HEK293 (cell line): Measurements from ENCODE around the gene WRNIP1.

ENCODE experiments used
- CTCF ChIA-PET: fragments of 350-600 bp; formaldehyde crosslinking; extraction: SDS; loops from one replicate; lab custom pipeline; 2021; ENCODE audit warnings: antibody characterized with exemption; lab: Yijun Ruan, JAX
- POLR2A ChIA-PET: fragments of 300-600 bp; formaldehyde crosslinking; extraction: SDS; loops from one replicate; lab custom pipeline; 2020; ENCODE audit warnings: antibody characterized with exemption, inconsistent platforms; lab: Yijun Ruan, JAX
- H3K27ac ChIP-seq: fragments of 200-500 bp; sonication (Bioruptor generic); 2 replicates; pipeline ENCODE4 v1.5.1; 2014; ENCODE audit warnings: low read depth, low read length, control low read depth, inconsistent platforms; ENCODE audit errors: extremely low read depth
- H3K36me3 ChIP-seq, 2 experiments: fragments of 200-500 bp in 1 of 2; sonication (Bioruptor generic) in 1 of 2; 1 replicate in 1 of 2; 2 replicates in 1 of 2; pipeline ENCODE4 v1.5.1; 2014 to 2017; ENCODE audit warnings: inconsistent platforms in 2 of 2, low read length in 2 of 2; ENCODE audit not compliant: control insufficient read depth in 2 of 2, insufficient read depth in 1 of 2
- H3K4me1 ChIP-seq: fragments of 200-500 bp; sonication (Bioruptor generic); 2 replicates; pipeline ENCODE4 v1.5.1; 2014; ENCODE audit warnings: mild to moderate bottlenecking, low read length, inconsistent platforms; ENCODE audit not compliant: control insufficient read depth, insufficient read depth
- H3K4me3 ChIP-seq: 2 replicates; pipeline ENCODE4 v1.5.1; 2011; ENCODE audit warnings: low read depth, mild to moderate bottlenecking, control low read depth, low read length, moderate library complexity
- H3K9me3 ChIP-seq: fragments of 200-500 bp; sonication (Bioruptor generic); 2 replicates; pipeline ENCODE4 v1.5.1; 2014; ENCODE audit warnings: low read depth, low read length, inconsistent platforms; ENCODE audit not compliant: control insufficient read depth, insufficient read depth
- GFI1B ChIP-seq: fragments of 450-650 bp; formaldehyde crosslinking; IDR thresholded peaks from 2 replicates; pipeline ENCODE4 v1.5.1; 2016; ENCODE audit warnings: missing biosample characterization, missing genetic modification characterization
- KLF17 ChIP-seq: fragments of 450-650 bp; formaldehyde crosslinking; IDR thresholded peaks from 2 replicates; pipeline ENCODE4 v1.5.1; 2016; ENCODE audit warnings: missing biosample characterization, missing genetic modification characterization
- PRDM10 ChIP-seq: fragments of 450-650 bp; formaldehyde crosslinking; IDR thresholded peaks from 2 replicates; pipeline ENCODE4 v1.5.1; 2016; ENCODE audit warnings: missing biosample characterization, missing genetic modification characterization
- ZBTB7A ChIP-seq: fragments of 450-650 bp; formaldehyde crosslinking; IDR thresholded peaks from 2 replicates; pipeline ENCODE4 v1.5.1; 2016; ENCODE audit warnings: low read depth, missing biosample characterization, missing genetic modification characterization
- ZEB2 ChIP-seq: fragments of 450-650 bp; formaldehyde crosslinking; IDR thresholded peaks from 2 replicates; pipeline ENCODE4 v1.5.1; 2016; ENCODE audit warnings: missing biosample characterization, missing genetic modification characterization
- ZFHX2 ChIP-seq: fragments of 450-650 bp; formaldehyde crosslinking; conservative IDR thresholded peaks from 2 replicates; pipeline ENCODE4 v1.5.1; 2016; ENCODE audit warnings: missing biosample characterization, missing genetic modification characterization
- ZNF133 ChIP-seq: fragments of 450-650 bp; formaldehyde crosslinking; IDR thresholded peaks from 2 replicates; pipeline ENCODE4 v1.5.1; 2016; ENCODE audit warnings: missing biosample characterization, missing genetic modification characterization
- ZNF266 ChIP-seq: fragments of 450-650 bp; formaldehyde crosslinking; IDR thresholded peaks from 2 replicates; pipeline ENCODE4 v1.5.1; 2016; ENCODE audit warnings: missing biosample characterization, missing genetic modification characterization, low read depth
- ZNF521 ChIP-seq: fragments of 450-650 bp; formaldehyde crosslinking; IDR thresholded peaks from 2 replicates; pipeline ENCODE4 v1.5.1; 2017; ENCODE audit warnings: missing biosample characterization, mild to moderate bottlenecking, missing genetic modification characterization
- ZNF776 ChIP-seq: fragments of 450-650 bp; formaldehyde crosslinking; IDR thresholded peaks from 2 replicates; pipeline ENCODE4 v1.5.0; 2017; ENCODE audit warnings: missing biosample characterization, missing genetic modification characterization, borderline replicate concordance
- ZNF837 ChIP-seq: fragments of 450-650 bp; formaldehyde crosslinking; IDR thresholded peaks from 2 replicates; pipeline ENCODE4 v1.5.1; 2016; ENCODE audit warnings: missing biosample characterization, missing genetic modification characterization
- TF ChIP-seq, protein P1 (sequence below): fragments of 450-650 bp; formaldehyde crosslinking; IDR thresholded peaks from 2 replicates; pipeline ENCODE4 v1.5.1; 2016; ENCODE audit warnings: missing biosample characterization, missing genetic modification characterization
- TF ChIP-seq, protein P2 (sequence below): fragments of 450-650 bp; formaldehyde crosslinking; IDR thresholded peaks from 2 replicates; pipeline ENCODE4 v1.5.1; 2016; ENCODE audit warnings: missing biosample characterization, missing genetic modification characterization
- TF ChIP-seq, protein P3 (sequence below): fragments of 450-650 bp; formaldehyde crosslinking; IDR thresholded peaks from 2 replicates; pipeline ENCODE4 v1.5.1; 2016; ENCODE audit warnings: missing biosample characterization, missing genetic modification characterization, borderline replicate concordance

Gene WRNIP1

GRCh38 chr6:2730353-2731107, 34.7 kb upstream of the WRNIP1 start (continued):
- TF ChIP-seq, protein P1, sequence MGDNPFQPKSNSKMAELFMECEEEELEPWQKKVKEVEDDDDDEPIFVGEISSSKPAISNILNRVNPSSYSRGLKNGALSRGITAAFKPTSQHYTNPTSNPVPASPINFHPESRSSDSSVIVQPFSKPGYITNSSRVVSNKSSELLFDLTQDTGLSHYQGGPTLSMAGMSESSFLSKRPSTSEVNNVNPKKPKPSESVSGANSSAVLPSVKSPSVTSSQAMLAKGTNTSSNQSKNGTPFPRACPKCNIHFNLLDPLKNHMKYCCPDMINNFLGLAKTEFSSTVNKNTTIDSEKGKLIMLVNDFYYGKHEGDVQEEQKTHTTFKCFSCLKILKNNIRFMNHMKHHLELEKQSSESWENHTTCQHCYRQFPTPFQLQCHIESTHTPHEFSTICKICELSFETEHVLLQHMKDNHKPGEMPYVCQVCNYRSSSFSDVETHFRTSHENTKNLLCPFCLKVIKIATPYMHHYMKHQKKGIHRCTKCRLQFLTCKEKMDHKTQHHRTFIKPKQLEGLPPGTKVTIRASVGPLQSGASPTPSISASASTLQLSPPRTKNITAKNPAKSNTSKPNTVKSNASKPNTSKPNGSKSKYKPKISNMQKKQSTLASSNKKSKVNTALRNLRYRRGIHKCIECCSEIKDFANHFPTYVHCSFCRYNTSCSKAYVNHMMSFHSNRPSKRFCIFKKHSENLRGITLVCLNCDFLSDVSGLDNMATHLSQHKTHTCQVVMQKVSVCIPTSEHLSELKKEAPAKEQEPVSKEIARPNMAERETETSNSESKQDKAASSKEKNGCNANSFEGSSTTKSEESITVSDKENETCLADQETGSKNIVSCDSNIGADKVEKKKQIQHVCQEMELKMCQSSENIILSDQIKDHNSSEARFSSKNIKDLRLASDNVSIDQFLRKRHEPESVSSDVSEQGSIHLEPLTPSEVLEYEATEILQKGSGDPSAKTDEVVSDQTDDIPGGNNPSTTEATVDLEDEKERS (tag by site-specific recombination): no peak
- TF ChIP-seq ZEB2 (no peak), PRDM10 (tag by site-specific recombination) (no peak)

DNA sequence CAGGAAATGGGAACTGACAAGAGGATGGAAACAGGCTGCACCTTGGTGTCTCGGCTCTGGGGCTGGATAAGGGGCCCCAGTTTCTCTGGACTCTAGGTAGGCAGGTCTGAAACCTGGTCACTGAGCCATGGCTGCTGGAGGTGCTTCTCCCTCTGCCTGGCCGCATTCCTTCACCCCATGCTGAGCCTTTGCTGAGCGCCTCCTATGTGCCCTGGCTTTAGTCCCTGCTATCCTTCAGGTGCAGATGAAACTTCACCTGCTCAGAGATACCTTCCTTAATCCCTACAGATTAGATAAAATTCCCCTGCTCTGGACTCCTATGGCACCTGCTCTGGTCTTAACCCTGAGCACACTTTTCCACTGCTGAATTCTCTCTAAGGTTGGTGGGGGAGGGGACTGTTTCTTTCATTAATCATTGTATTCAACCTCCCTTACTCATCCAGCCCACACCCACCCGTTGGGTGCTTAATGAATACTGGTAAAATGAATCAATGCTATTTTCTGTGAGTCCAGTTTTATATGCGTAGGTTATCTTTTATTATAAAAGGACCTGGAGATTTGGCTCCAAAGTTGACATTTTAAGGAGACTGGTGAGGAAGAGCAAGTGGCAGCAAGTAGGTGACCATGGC, 33.8 kb upstream of the WRNIP1 start:
- ChIA-PET CTCF (interaction anchor here (2.1 to 2.4 kb wide), 2 partner anchors 10 to 19 kb away, joined by 6 to 21 read pairs; partner anchors contain the start of gene MYLK4), POLR2A (no interaction called here)
- TF ChIP-seq ZFHX2 (tag by site-specific recombination): no peak
- TF ChIP-seq, protein P2, sequence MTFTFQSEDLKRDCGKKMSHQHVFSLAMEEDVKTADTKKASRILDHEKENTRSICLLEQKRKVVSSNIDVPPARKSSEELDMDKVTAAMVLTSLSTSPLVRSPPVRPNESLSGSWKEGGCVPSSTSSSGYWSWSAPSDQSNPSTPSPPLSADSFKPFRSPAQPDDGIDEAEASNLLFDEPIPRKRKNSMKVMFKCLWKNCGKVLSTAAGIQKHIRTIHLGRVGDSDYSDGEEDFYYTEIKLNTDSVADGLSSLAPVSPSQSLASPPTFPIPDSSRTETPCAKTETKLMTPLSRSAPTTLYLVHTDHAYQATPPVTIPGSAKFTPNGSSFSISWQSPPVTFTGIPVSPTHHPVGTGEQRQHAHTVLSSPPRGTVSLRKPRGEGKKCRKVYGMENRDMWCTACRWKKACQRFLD (tag by site-specific recombination): no peak
- no peak for TF ChIP-seq ZNF776 (tag by site-specific recombination)
- no peak for TF ChIP-seq GFI1B
- TF ChIP-seq, protein P3, sequence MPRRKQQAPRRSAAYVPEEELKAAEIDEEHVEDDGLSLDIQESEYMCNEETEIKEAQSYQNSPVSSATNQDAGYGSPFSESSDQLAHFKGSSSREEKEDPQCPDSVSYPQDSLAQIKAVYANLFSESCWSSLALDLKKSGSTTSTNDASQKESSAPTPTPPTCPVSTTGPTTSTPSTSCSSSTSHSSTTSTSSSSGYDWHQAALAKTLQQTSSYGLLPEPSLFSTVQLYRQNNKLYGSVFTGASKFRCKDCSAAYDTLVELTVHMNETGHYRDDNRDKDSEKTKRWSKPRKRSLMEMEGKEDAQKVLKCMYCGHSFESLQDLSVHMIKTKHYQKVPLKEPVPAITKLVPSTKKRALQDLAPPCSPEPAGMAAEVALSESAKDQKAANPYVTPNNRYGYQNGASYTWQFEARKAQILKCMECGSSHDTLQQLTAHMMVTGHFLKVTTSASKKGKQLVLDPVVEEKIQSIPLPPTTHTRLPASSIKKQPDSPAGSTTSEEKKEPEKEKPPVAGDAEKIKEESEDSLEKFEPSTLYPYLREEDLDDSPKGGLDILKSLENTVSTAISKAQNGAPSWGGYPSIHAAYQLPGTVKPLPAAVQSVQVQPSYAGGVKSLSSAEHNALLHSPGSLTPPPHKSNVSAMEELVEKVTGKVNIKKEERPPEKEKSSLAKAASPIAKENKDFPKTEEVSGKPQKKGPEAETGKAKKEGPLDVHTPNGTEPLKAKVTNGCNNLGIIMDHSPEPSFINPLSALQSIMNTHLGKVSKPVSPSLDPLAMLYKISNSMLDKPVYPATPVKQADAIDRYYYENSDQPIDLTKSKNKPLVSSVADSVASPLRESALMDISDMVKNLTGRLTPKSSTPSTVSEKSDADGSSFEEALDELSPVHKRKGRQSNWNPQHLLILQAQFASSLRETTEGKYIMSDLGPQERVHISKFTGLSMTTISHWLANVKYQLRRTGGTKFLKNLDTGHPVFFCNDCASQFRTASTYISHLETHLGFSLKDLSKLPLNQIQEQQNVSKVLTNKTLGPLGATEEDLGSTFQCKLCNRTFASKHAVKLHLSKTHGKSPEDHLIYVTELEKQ (tag by site-specific recombination): no peak
- TF ChIP-seq KLF17 (tag by site-specific recombination): no peak
- TF ChIP-seq ZNF266 (tag by site-specific recombination): no peak
- TF ChIP-seq ZNF133 (tag by site-specific recombination): no peak
- TF ChIP-seq ZBTB7A (tag by site-specific recombination): no peak
- no peak for TF ChIP-seq ZNF521 (tag by site-specific recombination)
- no peak for TF ChIP-seq ZNF837 (tag by site-specific recombination)
- Histone ChIP-seq H3K36me3 (no peaks in the 10 kb centered on the region), H3K4me3 (no peak overlapping the region), H3K9me3 (no peaks in the 10 kb centered on the region), H3K27ac (no peak overlapping the region), H3K4me1 (no peaks in the 10 kb centered on the region)
